Measurements from ENCODE around the gene MYH9.

- TF ChIP-seq EZH2phosphoT487 (IDR thresholded peaks at IDR 0.05; ENCODE audit: borderline replicate concordance, low read depth) (no peak), CTCF (IDR thresholded peaks at IDR 0.05) (no peak), ZBTB33 (IDR thresholded peaks at IDR 0.05; ENCODE audit: borderline replicate concordance, low read depth) (no peak)
These were observed 99.0 kb downstream of the MYH9 start for GRCh38 chr22:36288571-36289405.

All from SK-N-SH (cell line).